ENCODE data around the gene NUDT8. TPM values are rescaled to one million over a fixed set of nuclear protein-coding genes. Genes with fewer than 3 reads are reported as not detected.

Gene NUDT8
- total and polyA plus RNA-seq, 10 of the 15 experiments (the other 5 are each of a cell fraction or from before 2014, with no cell fraction given), result 0.32 to 18.2 (median 9.8) TPM

DNA sequence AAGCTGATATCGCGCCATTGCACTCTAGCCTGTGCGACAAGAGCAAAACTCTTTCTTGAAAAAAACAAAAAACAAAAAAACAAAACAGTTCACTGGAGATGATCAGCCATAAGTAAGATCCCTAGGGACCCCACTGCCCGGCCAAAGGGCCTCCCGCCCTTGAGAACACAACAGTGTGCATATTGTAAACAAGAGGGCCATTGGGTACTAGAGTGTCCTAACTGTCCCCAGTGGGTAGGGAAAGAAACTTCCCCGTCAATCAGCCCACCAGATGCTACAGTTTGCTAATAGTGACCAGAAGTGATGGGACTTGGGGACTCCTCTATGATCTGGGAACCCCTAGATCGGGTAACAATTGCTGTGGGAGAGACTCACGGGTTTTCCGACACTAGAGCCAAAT, 24.5 kb upstream of the NUDT8 start (continued):
- no peak for TF ChIP-seq IRF3 (IDR thresholded peaks at IDR 0.05)
- no peak for TF ChIP-seq RFX5 (IDR thresholded peaks at IDR 0.05; ENCODE audit: low read depth, low read length)

DNA sequence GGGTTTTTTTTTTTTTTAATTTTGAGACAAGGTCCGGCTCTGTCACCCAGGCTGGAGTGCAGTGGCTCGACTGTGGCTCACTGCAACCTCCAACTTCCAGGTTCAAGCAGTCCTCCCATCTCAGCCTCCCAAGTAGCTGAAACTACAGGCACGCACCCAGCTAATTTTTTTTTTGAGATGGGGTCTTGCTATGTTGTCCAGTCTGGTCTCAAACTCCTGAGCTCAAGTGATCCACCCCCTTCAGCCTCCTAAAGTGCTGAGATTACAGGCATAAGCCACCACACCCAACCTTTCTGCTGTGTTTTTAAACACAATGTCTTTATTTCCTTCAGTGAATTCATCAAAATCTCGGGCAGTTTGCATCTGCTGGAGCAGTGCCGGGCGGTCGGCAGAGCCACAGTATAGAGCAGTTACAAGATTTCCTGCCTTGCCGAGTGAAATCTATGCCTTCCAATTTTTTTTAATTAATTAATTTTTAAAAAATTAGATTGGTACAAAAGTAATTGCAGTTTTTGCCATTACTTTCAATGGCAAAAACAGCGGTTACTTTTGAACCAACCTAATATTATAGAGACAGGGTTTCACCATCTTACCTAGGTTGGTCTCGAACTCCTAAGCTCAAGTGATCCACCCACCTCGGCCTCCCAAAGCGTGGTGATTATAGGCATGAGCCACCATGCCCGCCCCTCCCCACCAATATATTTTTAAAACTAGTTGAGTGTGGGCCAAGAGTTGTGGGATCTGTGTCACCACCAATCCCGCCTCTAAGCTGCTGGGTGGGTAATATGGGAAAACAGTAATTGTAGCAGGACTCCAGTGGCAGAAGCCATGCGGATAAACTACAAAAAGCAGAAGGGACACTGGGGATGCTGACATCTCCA, 23.5 kb upstream of the NUDT8 start:
- Histone ChIP-seq H3K4me2 (ENCODE audit: control insufficient read depth, insufficient read depth) (no peak overlapping the region), H3K79me2 (ENCODE audit: control insufficient read depth, insufficient read depth, low read length) (no peaks in the 10 kb centered on the region), H3K9me3 (replicated peaks; ENCODE audit: control insufficient read depth, insufficient read depth, low read length) (peaks cover 8% of the 10 kb centered on the region), H2AFZ (ENCODE audit: control insufficient read depth, low read depth, low read length) (no peak overlapping the region), H4K20me1 (ENCODE audit: control insufficient read depth, insufficient read depth) (no peaks in the 10 kb centered on the region), H3K27me3 (replicated peaks in 1 of 2; ENCODE audit: control insufficient read depth in 2 of 2, insufficient read depth in 2 of 2, low read length in 1 of 2) (no peaks in the 10 kb centered on the region), H3K4me3 (no peak overlapping the region), H3K27ac (ENCODE audit: control insufficient read depth, insufficient read depth) (no peak overlapping the region), H3K4me1 (ENCODE audit: control insufficient read depth, insufficient read depth, low read length) (peaks cover 42% of the 10 kb centered on the region), H3K9ac (ENCODE audit: control insufficient read depth, insufficient read depth, low read length) (no peak overlapping the region), H3K36me3 (ENCODE audit: control insufficient read depth in 2 of 2, insufficient read depth in 2 of 2, low read length in 1 of 2) (no peaks in the 10 kb centered on the region)
- ChIA-PET SMC1A (ENCODE audit: uncharacterized antibody, unreplicated experiment) (no interaction called here), POLR2A (no interaction called here), RAD21 (ENCODE audit: unreplicated experiment) (interaction anchor here (0.5 to 0.7 kb wide), 2 partner anchors 23 to 259 kb away, joined by 3 to 4 read pairs; partner anchors contain the start of gene NUDT8), CTCF (interaction anchor here (0.9 to 2.8 kb wide), 4 partner anchors 15 to 70 kb away, joined by 3 to 10 read pairs (median 7); partner anchors contain the start of genes GSTP1 and NUDT8)
- FAIRE-seq (no peak), ATAC-seq (no peak), DNase-seq (ENCODE audit: low read depth, low spot score) (no peak)
- WGBS (ENCODE audit: insufficient coverage, insufficient replicate concordance, low lambda C conversion rate, missing lambda C conversion rate), result 86% methylated on average over 14 of the region's 15 CpGs
- intact Hi-C loops (cut with micrococcal nuclease; ENCODE audit: unreplicated experiment) (no loop called here), in situ Hi-C loops (cut with MboI) (no loop called here)
- TF ChIP-seq ATF3 (IDR thresholded peaks at IDR 0.05; ENCODE audit: borderline replicate concordance, extremely low read depth, low read depth, low read length) (no peak), HSF1 (IDR thresholded peaks at IDR 0.05; ENCODE audit: low read depth, low read length) (no peak)
- BruUV-seq (replicated peaks), result no TSS peak
